SU-DHL-6 (cell line): ENCODE results near the gene TLCD5.

Source experiments
- H2AFZ ChIP-seq: fragments of 200-600 bp; sonication (generic); 2 replicates; pipeline ENCODE4 v1.6.1; 2014; ENCODE audit warnings: low read depth, mild to moderate bottlenecking, moderate library complexity, mixed read lengths, antibody characterized with exemption, low read length; ENCODE audit not compliant: severe bottlenecking
- H3F3A ChIP-seq: fragments of 200-600 bp; shearing (Covaris generic); 2 replicates; pipeline ENCODE4 v1.6.0; 2016; ENCODE audit warnings: antibody characterized with exemption, mild to moderate bottlenecking; ENCODE audit not compliant: insufficient read depth
- H3K27ac ChIP-seq: fragments of 200-600 bp; sonication (generic); 2 replicates; pipeline ENCODE4 v1.5.1; 2016; ENCODE audit warnings: low read depth, mild to moderate bottlenecking, low read length, moderate library complexity, mixed read lengths
- H3K27me3 ChIP-seq: fragments of 200-600 bp; sonication (generic), shearing (Covaris generic); 2 replicates; pipeline ENCODE4 v1.6.0; 2014; ENCODE audit warnings: mild to moderate bottlenecking, low read length
- H3K36me3 ChIP-seq: fragments of 200-600 bp; sonication (generic); 2 replicates; pipeline ENCODE4 v1.6.1; 2014; ENCODE audit warnings: mild to moderate bottlenecking, low read length, mixed read lengths
- H3K4me2 ChIP-seq: fragments of 300-600, 200-600 bp; shearing (Covaris generic), sonication (generic); 2 replicates; pipeline ENCODE4 v1.6.0; 2014; ENCODE audit warnings: low read length, low read depth, mild to moderate bottlenecking; ENCODE audit not compliant: poor library complexity, severe bottlenecking
- H3K4me3 ChIP-seq: fragments of 200-600 bp; sonication (generic); 2 replicates; pipeline ENCODE4 v1.5.1; 2014; ENCODE audit warnings: antibody characterized with exemption, low read length, mild to moderate bottlenecking, mixed read lengths; ENCODE audit not compliant: insufficient read depth, poor library complexity, severe bottlenecking
- H3K79me2 ChIP-seq: fragments of 200-600 bp; sonication (generic); 2 replicates; pipeline ENCODE4 v1.6.1; 2014; ENCODE audit warnings: mild to moderate bottlenecking, low read length, moderate library complexity; ENCODE audit not compliant: insufficient read depth
- H3K9ac ChIP-seq: fragments of 200-600 bp; sonication (generic); 2 replicates; pipeline ENCODE4 v1.7.0; 2014; ENCODE audit warnings: mild to moderate bottlenecking, low read length
- H3K9me2 ChIP-seq: fragments of 200-600 bp; sonication (generic); replicated peaks from 2 replicates; pipeline ENCODE4 v1.6.1; 2014; ENCODE audit warnings: low read length; ENCODE audit not compliant: insufficient read depth
- H3K9me3 ChIP-seq: fragments of 200-600 bp; sonication (generic); 2 replicates; pipeline ENCODE4 v1.6.1; 2014; ENCODE audit warnings: low read length, mixed read lengths; ENCODE audit not compliant: insufficient read depth
- H4K20me1 ChIP-seq: fragments of 200-600 bp; sonication (generic); 2 replicates; pipeline ENCODE4 v1.6.1; 2014; ENCODE audit warnings: low read depth, mild to moderate bottlenecking, antibody characterized with exemption, low read length, moderate library complexity, mixed read lengths
- CTCF ChIP-seq: fragments of 200-600 bp; sonication (generic); IDR thresholded peaks from one replicate; pipeline ENCODE4 v1.5.1; 2017; ENCODE audit warnings: antibody characterized with exemption, mild to moderate bottlenecking, low read length, moderate library complexity; ENCODE audit not compliant: insufficient read depth, poor library complexity, severe bottlenecking
- EZH2phosphoT487 ChIP-seq: fragments of 200-600 bp; sonication (generic), shearing (Covaris generic); conservative IDR thresholded peaks from 2 replicates; pipeline ENCODE4 v1.6.1; 2018; ENCODE audit warnings: mild to moderate bottlenecking, antibody characterized with exemption, low read length, moderate library complexity, mixed read lengths

The TLCD5 gene

GRCh38 chr11:120285256-120285655 is 39.8 kb upstream of the TLCD5 start:
- no peaks in the 10 kb centered on the region for H3K27me3 ChIP-seq
- no peak overlapping the region for H3K27ac ChIP-seq
- no peaks in the 10 kb centered on the region for H3K79me2 ChIP-seq
- no peaks in the 10 kb centered on the region for H4K20me1 ChIP-seq
- H3K4me3 ChIP-seq = no peak overlapping the region
- TF ChIP-seq CTCF = no peak
- no peak for TF ChIP-seq EZH2phosphoT487
- H2AFZ ChIP-seq = no peak overlapping the region
- H3F3A ChIP-seq = no peaks in the 10 kb centered on the region
- no peak overlapping the region for H3K9ac ChIP-seq
- H3K9me2 ChIP-seq = no peaks in the 10 kb centered on the region
- H3K9me3 ChIP-seq = no peaks in the 10 kb centered on the region
- H3K4me2 ChIP-seq = no peak overlapping the region
- H3K36me3 ChIP-seq = no peaks in the 10 kb centered on the region

- H4K20me1 ChIP-seq = no peaks in the 10 kb centered on the region
- H3K27me3 ChIP-seq = no peaks in the 10 kb centered on the region
- H3K36me3 ChIP-seq = no peaks in the 10 kb centered on the region
- H3K79me2 ChIP-seq = no peaks in the 10 kb centered on the region
- H3F3A ChIP-seq = no peaks in the 10 kb centered on the region
- no peak overlapping the region for H3K27ac ChIP-seq
- no peak overlapping the region for H3K4me2 ChIP-seq
- H3K9ac ChIP-seq = no peak overlapping the region
- TF ChIP-seq EZH2phosphoT487 = no peak
- TF ChIP-seq CTCF = no peak
- H3K4me3 ChIP-seq = no peak overlapping the region
- H2AFZ ChIP-seq = no peak overlapping the region
- no peaks in the 10 kb centered on the region for H3K9me2 ChIP-seq
- H3K9me3 ChIP-seq = no peaks in the 10 kb centered on the region
Measured at GRCh38 chr11:120288021-120288420, 37.1 kb upstream of the TLCD5 start.

GRCh38 chr11:120289426-120289825 is 35.7 kb upstream of the TLCD5 start:
- no peaks in the 10 kb centered on the region for H3K79me2 ChIP-seq
- H3K9me2 ChIP-seq = no peaks in the 10 kb centered on the region
- no peak overlapping the region for H3K4me2 ChIP-seq
- TF ChIP-seq EZH2phosphoT487 (no peak), CTCF (no peak)
- H3K36me3 ChIP-seq = no peaks in the 10 kb centered on the region
- H3K27ac ChIP-seq = no peak overlapping the region
- peak overlapping the region; percentile 43 for H2AFZ ChIP-seq
- H3K27me3 ChIP-seq = no peaks in the 10 kb centered on the region
- no peaks in the 10 kb centered on the region for H3K9me3 ChIP-seq
- no peaks in the 10 kb centered on the region for H3F3A ChIP-seq
- no peak overlapping the region for H3K4me3 ChIP-seq
- no peak overlapping the region for H3K9ac ChIP-seq
- no peaks in the 10 kb centered on the region for H4K20me1 ChIP-seq

- TF ChIP-seq CTCF = no peak
- no peak for TF ChIP-seq EZH2phosphoT487
- Histone ChIP-seq H4K20me1 (no peaks in the 10 kb centered on the region), H3K4me3 (no peak overlapping the region), H3K36me3 (no peaks in the 10 kb centered on the region), H3K4me2 (no peak overlapping the region), H3K27ac (no peak overlapping the region), H3K9me2 (no peaks in the 10 kb centered on the region), H3K27me3 (no peaks in the 10 kb centered on the region), H2AFZ (no peak overlapping the region), H3K9ac (no peak overlapping the region), H3K79me2 (no peaks in the 10 kb centered on the region), H3K9me3 (no peaks in the 10 kb centered on the region), H3F3A (no peaks in the 10 kb centered on the region)
Measured at GRCh38 chr11:120290956-120291355, 34.1 kb upstream of the TLCD5 start.
